Kidney tubule cell (primary cell): ENCODE results near the gene IL15RA.
"Not testable (repeated sequence)": the region's sequence is repeated elsewhere in the genome, so short reads cannot be mapped to it uniquely, and the experiment has no call there.

Source experiments
- DNase-seq: peaks from one replicate; pipeline ENCODE4 v3.0.0-alpha.2; 2018; ENCODE audit warnings: low spot score

IL15RA gene

DNA sequence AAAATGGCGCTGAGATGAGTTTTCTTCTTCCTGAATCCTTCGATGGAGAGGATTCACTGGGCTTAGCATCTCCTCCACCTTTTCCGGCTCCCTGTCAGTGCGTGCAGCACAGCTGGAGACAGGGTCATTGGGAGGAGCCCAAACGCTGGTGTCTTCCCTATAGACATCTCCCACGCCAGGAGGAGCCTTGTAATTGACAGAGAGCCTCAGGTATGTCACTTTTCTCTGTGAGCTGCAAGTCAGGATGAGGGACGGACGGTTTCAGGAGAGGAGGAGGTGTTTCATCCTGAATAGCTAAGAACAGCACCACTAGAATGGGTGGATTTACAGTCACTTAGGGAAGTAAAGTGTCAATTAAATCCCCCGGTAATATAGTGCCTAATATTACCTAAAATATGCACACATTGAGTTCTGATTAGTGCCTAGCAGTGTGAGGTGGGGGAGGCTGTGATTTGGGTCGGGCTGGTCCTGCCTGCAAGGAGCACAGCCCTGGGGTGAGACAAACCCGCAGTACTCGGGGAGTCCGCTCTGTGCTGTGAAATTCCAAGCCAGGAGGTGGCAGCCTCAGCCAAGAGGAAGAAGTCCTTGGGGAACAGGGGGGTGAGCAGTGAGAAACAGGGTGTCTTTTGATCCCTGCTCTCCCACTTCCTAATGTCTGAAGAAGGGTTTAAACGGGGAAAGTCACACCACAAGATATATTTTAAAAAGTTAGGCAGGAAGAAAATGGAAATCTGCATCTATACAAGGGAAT, 28.2 kb downstream of the IL15RA start:
- peak; percentile 48 for DNase-seq

DNA sequence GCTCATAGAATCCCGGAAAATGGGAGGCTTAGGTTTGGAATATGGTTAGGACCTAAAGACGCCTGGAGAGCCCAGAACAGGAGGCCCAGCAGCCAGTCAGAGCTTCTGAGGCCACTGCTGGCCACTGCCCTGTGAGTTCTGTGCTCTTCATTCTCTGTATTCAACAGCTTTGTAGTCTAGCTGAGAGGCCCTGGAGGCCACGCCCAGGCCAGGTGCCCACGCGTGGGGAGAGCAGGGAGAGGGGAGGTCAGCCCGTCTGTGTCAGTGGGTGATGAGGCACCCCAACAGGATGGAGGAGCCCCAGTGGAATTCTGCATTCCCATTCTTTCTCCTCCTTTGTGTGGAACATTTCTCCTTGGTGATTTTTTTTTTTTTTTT, 29.1 kb downstream of the IL15RA start:
- no peak for DNase-seq

DNA sequence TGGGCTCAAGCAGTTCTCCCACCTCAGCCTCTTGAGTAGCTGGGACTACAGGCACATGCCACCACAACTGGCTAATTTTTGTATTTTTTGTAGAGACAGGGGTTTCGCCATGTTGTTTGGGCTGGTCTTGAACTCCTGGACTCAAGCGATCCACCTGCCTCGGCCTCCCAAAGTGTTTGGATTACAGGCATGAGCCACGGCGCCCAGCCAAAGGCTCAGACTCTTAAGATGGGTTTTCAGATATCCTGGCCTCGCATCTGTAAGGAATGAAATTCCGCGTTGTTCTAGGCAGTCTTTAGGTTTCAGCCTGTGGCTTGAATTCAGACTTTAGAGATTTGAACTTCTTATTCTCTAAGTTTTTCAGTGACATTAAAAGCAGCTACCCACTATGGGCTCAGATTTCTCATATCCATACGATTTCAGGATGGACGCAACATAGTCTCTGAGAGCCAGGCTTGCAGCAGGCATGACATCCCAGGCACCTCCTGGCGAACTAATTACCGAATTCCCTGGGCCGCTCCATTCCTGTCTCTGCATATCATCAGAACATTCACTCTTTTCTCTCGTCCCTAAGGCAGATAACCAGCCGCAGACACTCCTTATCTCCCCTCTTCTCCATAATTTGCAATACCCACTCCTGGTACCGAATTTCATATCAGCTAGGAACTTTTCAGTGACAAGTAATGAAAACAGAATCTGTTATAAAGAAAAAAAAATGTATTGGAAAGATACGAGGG, 29.7 kb downstream of the IL15RA start:
- DNase-seq, result no peak

DNA sequence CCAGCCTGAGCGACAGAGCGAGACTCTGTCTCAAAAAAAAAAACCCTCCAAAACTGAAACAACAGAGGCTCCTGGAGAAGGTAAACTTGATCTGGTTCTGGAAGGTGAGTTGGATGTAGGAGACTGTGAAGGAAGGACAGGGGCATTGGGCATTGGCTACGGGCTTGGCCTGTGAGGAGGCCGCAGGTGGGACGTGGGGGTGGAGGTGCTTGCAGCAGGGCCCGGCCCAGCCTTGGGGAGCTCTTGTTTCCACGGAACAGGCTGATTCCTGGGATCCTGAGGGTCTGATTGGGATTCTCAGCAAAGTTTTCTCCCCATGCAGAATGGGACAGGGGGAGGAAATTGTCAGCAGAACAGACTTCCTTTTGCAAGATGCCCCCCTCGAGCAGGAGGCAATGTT, 30.6 kb downstream of the IL15RA start:
- no peak for DNase-seq

DNA sequence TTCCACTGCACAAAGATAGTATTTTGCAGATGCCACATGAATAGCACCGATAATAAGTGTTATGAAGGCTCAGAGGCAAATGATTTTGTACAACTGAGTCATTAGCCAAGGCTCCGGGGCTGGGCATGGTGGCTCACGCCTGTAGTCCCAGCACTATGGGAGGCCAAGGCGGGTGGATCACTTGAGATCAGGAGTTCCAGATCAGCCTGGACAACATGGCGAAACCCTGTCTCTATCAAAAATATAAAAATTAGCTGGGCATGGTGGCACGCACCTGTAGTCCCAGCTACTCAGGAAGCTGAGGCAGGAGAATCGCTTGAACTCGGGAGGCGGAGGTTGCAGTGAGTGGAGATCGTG, 30.9 kb downstream of the IL15RA start:
- not testable (repeated sequence) for DNase-seq

DNA sequence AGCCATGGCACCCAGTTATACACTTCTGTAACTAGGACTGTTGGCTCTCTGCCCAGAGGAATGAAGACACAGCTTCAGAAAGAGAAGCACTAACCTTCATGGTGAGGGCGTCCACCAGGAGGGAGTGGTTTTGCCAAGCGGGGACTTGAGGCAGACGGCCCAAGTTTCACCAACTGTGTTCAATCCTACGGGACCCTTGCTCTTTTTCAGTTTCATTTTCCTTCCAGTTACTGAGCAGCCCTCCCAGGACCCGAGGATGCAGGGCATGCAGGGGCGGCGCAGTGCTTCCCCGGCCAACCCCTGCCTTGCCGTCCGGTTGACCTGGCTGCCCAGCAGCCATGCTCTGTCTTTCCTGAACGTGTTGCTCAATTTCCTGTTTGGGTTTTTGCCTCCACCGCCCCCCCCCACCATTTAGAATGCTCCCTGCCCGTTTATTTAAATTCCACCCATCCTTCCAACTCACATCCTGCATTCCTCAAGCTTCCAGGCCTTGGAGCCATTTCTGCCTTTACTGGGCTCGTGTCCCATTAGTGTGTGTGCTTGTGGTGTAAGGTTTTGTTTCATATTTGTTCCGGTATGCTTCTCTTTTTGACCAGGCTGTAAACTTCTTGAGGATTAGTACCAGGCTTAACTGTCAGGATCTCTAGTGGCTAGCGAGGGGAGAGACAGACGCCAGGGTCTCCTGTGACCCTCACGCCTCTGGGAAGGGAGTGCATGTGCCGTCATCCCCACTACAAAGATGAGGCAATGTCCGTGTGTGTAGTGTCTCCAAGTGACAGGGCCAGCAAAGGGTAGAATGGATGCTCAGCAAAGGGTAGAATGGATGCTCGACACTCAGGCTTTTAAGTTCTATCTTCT, 31.6 kb downstream of the IL15RA start:
- DNase-seq, result peak; percentile 52

DNA sequence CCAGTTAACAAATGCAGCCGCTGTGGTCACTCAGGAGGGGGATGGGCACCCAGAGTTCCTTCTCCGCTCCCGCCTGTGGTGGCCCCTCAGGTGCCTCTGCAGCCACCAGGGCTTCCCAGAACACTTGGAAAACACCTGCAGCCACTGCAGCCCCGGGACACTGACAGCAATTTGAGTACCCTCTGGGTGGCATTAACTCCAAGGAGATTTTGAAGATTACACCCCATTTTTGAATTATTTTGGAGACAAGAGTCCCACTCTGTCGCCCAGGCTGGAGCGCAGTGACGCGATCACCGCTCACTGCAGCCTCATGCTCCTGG, 32.2 kb downstream of the IL15RA start:
- no peak for DNase-seq

DNA sequence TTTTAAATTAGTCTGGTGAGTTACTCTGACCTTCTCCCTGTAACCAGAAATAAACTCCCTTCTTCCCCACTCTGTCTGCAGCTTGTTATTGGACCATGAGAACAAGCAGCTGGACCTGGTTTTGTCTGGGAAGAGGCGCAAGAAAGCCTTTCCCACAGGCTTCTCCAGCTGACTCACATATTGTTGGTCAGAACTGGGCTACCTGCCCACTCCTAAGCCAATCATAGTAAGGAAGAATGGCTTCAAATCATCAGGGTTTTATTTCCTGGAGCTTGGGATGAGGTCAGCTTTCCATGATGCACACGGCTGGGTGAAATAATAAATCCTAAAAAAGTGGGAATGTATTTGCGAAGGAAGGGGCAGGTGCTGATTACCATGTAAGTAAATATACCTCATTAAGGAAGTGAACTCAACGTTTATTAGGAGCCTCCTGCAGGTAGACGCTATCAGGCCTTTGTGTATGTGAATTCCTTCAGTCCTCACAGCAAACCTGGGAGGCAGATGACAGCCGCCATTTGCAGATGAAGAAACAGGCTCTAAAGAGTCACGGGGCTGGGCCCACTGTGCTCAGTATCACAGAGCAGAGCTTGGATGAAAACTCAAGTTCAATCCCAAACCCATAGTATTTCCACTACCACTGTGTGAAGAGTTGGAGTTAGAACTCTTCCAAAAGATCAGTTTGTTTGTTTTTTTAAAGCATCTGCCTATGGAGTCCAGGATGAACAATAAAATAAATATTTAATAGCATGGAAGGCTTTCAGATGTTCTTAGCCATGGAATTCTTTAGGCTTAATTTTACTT, 32.8 kb downstream of the IL15RA start:
- DNase-seq, result peak; percentile 97

DNA sequence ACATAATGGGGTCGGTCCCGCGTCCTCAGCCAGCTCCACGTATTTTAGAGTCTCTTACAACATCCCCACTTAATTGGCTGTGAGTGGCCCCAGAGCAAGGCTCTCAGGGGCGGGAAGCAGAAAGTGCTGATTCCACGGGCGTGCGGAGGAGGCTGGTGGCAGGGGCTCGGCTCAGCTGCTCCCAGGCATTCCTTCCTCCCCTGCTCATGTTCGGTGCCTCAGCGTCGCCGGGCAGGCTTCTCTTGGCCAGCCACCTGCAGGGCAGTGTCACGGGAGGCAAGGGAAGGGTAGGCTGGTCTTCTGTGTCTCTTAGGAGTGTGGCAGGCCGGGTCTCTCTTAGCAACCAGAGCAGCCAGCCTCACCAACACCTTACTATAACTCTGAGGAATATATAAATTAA, 33.8 kb downstream of the IL15RA start:
- DNase-seq, result peak; percentile 54

DNA sequence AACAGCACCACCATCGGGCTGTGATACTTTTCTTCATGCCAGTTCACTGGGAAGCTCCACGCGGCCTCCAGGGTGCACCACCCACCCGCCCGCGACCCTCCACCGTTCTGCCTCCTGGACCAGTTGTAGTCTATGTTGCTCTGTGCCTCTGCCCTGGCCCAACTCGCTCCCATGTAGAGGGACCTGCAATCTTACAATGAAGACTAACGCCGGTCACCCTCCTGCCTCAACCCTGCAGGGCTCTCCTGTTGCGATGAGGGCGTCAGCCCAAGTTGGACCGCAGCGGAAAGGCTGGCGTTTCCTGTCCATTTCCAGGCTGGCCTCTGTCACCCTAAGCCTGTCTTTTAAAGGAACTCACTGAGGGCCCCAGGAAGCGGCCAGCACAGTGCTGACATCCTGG, 34.9 kb downstream of the IL15RA start:
- no peak for DNase-seq

DNA sequence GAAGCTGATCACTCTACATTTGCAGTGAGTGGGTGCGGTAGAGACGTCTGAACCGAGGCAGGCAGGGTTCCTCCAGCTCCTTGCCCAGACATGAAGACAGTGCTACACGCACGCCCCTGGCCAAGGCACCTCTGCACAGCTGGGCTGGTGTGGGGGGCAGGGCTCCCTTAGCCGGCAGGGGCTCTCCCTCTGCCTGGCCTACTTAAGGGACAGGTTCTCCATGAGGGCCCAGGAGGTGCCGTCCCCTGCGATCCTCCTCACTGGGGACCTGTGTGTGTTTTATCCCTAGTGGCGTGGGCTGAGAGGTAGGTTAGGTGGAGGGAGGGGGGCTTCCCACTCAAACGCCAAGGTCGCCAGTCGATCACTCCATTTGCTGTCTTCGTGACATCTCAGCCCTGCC, 35.3 kb downstream of the IL15RA start:
- no peak for DNase-seq

DNA sequence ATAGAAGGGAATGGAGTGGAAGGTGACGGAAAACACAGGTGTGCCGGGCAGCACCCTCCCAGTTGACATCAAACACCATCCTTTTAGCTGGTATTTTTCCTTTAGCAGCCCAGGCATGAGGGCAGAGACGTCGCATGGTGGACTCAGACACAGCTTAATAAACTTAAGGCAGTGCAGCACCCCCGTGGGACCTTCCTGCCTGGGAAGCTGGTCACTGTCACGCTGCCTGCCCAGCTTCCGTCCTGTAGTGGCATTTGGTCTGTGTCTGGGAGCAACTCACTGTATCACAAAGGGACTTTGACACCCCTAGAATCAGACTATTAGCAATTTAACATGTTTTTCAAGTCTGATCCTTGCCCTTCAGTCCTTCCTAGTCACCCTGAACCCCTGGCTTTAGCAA, 35.8 kb downstream of the IL15RA start:
- DNase-seq, result no peak

DNA sequence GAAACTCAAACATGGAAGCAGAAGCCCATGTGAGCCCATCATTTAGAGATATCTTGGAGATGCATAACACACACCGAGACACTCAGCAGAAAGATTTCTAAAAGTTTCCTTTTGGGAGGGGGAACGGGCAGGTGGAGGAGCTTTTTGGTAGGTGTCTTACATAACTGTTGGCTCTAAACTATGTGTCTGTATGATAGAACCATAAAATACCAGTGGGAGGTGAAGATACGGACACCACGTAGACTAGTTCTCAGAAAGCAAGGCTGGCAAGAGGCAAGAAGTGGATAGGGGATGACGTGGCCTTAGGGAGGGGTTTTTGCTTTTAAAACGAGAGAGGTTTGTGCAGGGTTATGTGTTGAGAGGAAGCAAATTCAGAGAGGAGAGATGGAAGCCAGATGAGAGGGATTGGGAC, 36.5 kb downstream of the IL15RA start:
- DNase-seq, result no peak

DNA sequence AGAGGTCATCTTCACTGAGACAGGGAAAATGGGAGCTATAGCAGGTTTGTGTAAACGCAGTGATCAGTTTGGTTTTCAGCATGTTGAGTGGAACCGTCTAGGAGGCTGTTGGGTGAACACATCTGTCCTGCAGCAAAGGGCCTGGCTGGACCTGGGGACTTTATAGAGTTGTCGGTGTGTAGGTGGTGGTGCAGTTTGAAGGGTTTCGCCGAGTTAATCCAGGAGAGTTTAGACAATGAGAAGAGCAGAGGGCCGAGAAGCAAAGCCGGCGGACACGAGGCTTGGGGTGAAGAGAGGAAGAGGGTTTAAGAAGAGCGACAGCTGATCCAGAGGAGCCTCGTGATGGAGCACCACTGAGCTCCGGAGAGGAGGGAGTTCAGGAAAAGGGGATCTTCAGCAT, 39.1 kb downstream of the IL15RA start:
- no peak for DNase-seq

DNA sequence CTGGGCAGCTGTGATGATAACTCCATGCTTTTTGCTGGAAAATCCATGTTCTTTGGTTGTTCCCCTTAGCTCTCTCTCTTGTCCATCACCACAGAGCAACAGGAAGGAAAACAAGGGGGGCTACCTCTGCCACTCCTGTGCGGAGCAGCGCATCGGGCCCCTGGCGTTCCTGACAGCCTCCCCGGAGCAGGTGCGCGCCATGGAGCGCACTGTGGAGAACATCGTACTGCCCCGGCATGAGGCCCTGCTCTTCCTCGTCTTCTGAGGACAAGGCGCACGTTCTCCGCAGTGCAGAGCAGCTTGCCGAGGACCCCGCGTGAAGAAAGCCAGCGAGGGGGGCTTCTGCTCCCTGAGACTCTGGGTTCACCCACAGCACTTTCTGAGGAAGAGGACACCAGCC, 40.3 kb downstream of the IL15RA start:
- DNase-seq, result no peak

DNA sequence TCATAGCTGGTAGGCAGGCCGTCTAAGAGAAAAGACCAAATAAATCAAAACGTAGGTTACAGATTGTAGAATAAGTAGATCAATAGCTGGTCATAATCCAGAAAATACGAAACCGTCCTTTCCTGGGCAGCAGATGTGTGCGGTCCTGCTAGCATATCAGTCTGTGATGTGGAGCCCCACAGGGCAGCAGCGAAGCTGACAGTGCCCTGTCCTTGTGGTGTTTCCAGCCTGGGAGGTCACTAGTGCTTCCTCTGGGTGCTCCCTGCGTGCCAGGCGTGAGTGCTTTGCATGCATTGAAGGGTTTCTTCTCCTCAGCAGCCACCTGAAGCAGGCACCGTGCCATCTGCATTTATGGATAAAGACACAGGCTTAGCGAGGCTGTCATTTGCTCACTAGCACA, 41.7 kb downstream of the IL15RA start:
- no peak for DNase-seq

DNA sequence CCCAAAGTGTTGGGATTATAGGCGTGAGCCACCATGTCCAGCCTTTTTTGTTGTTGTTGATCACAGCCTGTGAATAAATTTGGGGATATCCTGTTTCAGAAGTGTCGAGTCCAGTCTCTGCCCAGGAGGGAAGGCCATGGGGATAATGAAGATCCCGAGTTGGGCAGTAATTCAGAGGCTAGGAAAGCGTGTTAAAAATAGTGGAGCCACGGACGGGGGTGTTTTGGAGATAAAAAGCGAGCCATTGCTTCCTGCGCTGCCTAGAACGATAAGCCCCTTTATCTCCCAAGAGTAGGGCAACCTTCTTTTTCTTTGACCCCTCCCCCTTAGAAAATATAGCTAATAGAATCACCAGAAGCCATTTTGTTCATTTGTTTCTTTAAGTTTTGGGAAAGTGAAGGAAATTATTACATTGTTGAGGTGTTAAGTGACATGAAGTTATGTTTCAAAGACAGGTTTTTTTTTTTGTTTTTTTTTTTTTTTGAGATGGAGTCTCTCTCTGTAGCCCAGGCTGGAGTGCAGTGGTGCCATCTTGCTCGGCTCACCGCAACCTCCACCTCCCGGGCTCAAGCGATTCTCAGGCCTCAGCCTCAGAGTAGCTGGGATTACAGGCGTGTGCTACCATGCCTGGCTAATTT, 43.3 kb downstream of the IL15RA start:
- no peak for DNase-seq

DNA sequence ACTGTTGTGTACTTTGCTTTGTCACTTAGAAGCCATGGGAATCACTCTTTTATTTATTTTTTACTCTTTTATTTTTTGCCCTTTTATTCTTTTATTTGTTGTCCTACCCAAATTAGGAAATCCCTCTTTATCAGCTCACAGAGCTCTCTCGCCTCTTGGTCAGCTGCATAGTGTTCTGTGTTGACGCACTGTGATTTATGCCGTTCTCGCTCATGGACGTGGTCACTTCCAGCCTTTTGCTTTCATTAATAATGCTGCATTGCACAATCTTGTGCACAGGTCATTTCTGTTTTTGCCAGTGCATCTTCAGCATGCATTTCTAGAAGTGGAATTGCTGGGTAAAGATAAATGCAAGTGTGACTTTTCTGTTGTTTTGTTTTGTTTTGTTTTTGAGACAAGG, 45.0 kb downstream of the IL15RA start:
- DNase-seq, result no peak

DNA sequence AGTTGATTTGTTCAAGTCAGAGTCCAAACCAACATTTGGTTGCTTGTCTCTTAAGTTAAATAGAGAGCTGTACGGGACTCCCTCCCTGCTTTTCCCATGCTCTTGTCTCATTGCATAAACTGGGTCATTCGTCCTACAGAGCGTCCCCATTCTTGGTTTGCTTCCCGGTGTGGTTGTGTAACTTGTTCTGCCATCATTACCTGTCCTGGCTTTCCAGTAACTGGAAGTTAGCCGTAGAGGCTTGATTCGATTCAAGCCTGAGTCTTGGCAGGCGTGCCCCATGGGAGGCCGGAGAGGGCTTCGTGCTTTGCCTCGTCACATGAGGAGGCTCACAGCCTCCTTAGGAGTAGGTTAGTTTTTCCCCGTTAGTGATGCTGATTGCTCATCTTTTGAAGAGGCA, 47.1 kb downstream of the IL15RA start:
- DNase-seq, result no peak

DNA sequence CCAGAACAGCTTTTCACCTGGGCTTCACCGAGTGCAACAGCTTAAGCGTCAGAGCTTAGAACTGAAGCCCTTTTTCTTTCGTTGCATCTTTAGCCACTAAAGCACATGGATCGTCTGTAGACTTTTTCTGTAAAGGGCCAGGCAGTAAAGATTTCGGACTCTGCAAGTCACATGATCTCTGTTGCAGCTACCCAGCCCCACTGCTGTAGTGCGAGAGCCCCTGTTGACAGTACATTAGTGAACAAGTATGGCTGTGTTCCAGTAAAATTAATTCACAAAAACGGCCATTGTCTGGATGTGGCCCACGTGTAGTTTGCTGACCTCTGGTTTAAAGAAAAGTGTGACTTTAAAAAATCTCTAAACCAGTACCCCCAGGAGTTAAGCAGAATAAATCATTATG, 47.9 kb downstream of the IL15RA start:
- no peak for DNase-seq

DNA sequence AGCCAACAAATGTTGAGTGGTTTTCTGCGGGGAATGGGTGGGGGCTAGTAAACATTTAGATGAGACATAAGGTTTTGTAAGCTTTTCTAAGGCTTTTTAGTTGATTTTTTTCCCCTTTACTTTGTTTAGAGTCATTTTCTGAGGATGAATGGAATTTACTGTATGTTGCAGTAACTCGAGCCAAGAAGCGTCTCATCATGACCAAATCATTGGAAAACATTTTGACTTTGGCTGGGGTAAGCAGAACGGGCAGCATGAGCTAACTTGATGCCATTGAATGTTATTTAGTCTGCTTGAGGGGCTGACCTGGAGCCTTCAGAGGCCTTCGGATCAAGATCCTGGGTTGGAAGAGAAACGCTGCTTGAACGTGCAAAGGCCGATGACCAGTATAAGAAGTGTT, 50.0 kb downstream of the IL15RA start:
- no peak for DNase-seq

DNA sequence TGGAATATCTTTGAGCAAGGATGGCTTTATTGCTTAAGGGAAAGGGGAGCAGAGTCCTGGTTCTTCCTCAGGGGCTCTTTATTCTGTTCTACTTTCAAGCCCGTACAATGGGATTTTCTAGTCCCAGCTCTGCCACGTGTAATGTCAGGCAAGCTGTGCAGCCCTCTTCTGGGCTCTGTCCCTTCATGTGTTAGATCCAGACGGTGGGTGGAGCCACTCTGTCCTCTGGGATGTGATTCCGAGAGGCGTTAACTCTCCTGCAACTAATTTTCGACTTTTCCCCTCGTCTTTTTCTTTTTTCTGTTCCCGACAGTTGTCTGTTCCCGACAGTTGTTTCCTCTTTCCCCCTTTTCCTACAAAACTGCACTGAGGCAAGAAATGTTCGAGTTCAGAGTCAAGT, 52.5 kb downstream of the IL15RA start:
- DNase-seq, result no peak
